OCI-LY7 (cell line): ENCODE results near the gene SLC38A5. TPM values are rescaled to one million over a fixed set of nuclear protein-coding genes. Genes with fewer than 3 reads are reported as not detected.
A peak's percentile ranks its signal among the peaks of the same experiment; 100 is the strongest.

Experiments used
- BruUV-seq: library from RNA; stranded (reverse); fragments of 400-500 nt; replicated peaks from 2 replicates; lab custom pipeline; 2021; lab: Mats Ljungman, UMichigan
- CTCF ChIA-PET: fragments of 300-600 bp; sonication (Branson Sonifier 250); formaldehyde crosslinking; loops from one replicate; lab custom pipeline; 2022; ENCODE audit warnings: antibody characterized with exemption; ENCODE audit not compliant: unreplicated experiment; lab: Charles Lee
- POLR2A ChIA-PET: fragments of 300-600 bp; sonication (Branson Sonifier 250); formaldehyde crosslinking; loops from one replicate; lab custom pipeline; 2022; ENCODE audit warnings: antibody characterized with exemption; lab: Charles Lee
- DNase-seq: peaks from one replicate; pipeline ENCODE4 v3.0.0-alpha.2; 2015; ENCODE audit warnings: low spot score
- H2AFZ ChIP-seq: fragments of 200-600 bp; sonication (generic), shearing (Covaris generic); 2 replicates; pipeline ENCODE4 v1.6.1; 2014; ENCODE audit warnings: mild to moderate bottlenecking, antibody characterized with exemption, low read length, moderate library complexity
- H3K27ac ChIP-seq: fragments of 200-600 bp; sonication (generic); 2 replicates; pipeline ENCODE4 v1.5.1; 2014; ENCODE audit warnings: mixed run types, low read depth, mild to moderate bottlenecking, moderate library complexity, low read length, inconsistent platforms; ENCODE audit not compliant: poor library complexity, severe bottlenecking
- H3K36me3 ChIP-seq: fragments of 200-600 bp; sonication (generic); 2 replicates; pipeline ENCODE4 v1.6.1; 2014; ENCODE audit warnings: mild to moderate bottlenecking, antibody characterized with exemption, low read length, moderate library complexity, mixed read lengths; ENCODE audit not compliant: insufficient read depth
- H3K4me1 ChIP-seq: fragments of 200-600 bp; sonication (generic); 2 replicates; pipeline ENCODE4 v1.5.1; 2014; ENCODE audit warnings: mild to moderate bottlenecking, low read length; ENCODE audit not compliant: insufficient read depth, poor library complexity, severe bottlenecking
- H3K4me2 ChIP-seq: fragments of 200-600 bp; sonication (generic); 2 replicates; pipeline ENCODE4 v1.6.1; 2014; ENCODE audit warnings: mild to moderate bottlenecking, low read length
- H3K4me3 ChIP-seq: fragments of 200-600 bp; sonication (generic); 2 replicates; pipeline ENCODE4 v1.5.1; 2014; ENCODE audit warnings: mild to moderate bottlenecking, low read depth, low read length; ENCODE audit not compliant: poor library complexity, severe bottlenecking
- H3K79me2 ChIP-seq: fragments of 200-600 bp; sonication (generic); 2 replicates; pipeline ENCODE4 v1.6.1; 2016; ENCODE audit warnings: low read depth, mild to moderate bottlenecking, low read length, moderate library complexity, mixed read lengths; ENCODE audit not compliant: insufficient read depth
- H3K9me2 ChIP-seq: fragments of 200-600 bp; sonication (generic); 2 replicates; pipeline ENCODE4 v1.6.1; 2016; ENCODE audit warnings: mild to moderate bottlenecking, low read length, mixed read lengths; ENCODE audit not compliant: insufficient read depth
- H3K9me3 ChIP-seq: fragments of 200-600 bp; sonication (generic); 2 replicates; pipeline ENCODE4 v1.6.1; 2014; ENCODE audit warnings: mild to moderate bottlenecking, mixed run types, low read length, mixed read lengths
- H4K20me1 ChIP-seq: fragments of 200-600 bp; sonication (generic); 2 replicates; pipeline ENCODE4 v1.6.1; 2014; ENCODE audit warnings: mild to moderate bottlenecking, antibody characterized with exemption, low read length, moderate library complexity, mixed read lengths; ENCODE audit not compliant: insufficient read depth
- EZH2phosphoT487 ChIP-seq: fragments of 200-600 bp; sonication (generic); IDR thresholded peaks from 2 replicates; pipeline ENCODE4 v1.6.1; 2018; ENCODE audit warnings: low read depth, borderline replicate concordance, mild to moderate bottlenecking, mixed run types, antibody characterized with exemption, low read length, moderate library complexity, mixed read lengths
- intact Hi-C: fragments of 100-400 bp; cut with micrococcal nuclease; formaldehyde crosslinking; loops from one replicate; pipeline ENCODE4 v1.10.0; 2022; ENCODE audit not compliant: unreplicated experiment
- total RNA-seq, 2 experiments: library from RNA; depleted of rRNA in 1 of 2; stranded (reverse); fragments of >200 nt in 1 of 2; shearing (Covaris generic) in 1 of 2; gene quantifications; 2 replicates each; pipeline ENCODE4 v1.2.3, GENCODE V29; 2014 to 2022
- TF ChIP-seq, protein P1 (sequence below): fragments of 200-600 bp; sonication (generic); conservative IDR thresholded peaks from 2 replicates; pipeline ENCODE4 v1.5.1; 2014; ENCODE audit warnings: mild to moderate bottlenecking, antibody characterized with exemption, low read length, moderate library complexity, mixed read lengths

Gene SLC38A5
- total RNA-seq, 2 experiments from 2014 or later: 38.6 to 45.6 TPM

DNA sequence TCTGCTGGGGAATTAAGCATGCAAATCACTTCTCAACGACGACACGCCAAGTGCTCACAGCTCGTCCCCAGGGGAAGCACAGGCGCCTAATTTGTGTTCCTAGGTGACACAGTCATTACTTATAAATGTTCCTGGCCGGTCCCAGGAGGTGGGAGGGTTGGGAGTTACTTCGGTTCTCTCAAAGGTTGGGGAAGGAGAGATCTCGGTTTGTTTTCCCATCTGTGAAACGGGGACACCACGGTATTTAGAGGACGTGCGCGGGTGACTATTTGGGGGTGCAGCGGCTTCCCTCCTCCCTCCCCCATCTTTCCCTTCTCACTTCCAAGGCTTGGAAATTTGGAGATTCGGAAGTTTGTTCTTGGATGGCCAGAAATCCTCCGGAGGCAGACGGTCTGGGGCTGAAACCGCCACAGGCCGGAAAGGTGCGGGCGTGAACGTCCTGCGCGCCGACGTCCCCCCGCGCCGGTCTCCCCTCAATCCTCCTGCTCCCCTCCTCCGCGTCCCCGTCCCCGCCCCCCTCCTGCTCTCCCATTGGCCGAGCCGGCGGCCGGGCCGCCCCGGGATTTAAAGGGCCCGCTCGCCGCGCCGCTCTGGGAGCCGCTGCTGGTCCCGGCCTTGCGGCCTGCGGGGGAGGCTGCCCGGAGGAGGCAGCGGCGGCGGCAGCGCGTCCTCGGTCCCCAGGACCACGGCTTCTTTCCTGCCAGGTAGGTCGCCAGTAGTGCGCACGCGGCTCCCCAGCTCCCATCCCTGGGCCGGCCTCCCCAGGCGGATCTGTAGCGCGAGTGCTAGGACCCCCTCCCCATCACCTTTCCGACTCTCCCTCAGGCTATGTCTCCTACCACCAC is 38.6 kb upstream of the SLC38A5 start, which contains the start of gene PORCN:
TSS of gene PORCN (plus strand) at position 593 of the 845 bp plus-strand sequence. CDS start 829 bp downstream, outside the sequence.
- TSS peak; percentile 89 for BruUV-seq
- Histone ChIP-seq H3K27ac (peak within 1 kb of the TSS; percentile 53), H2AFZ (peak within 1 kb of the TSS; percentile 68; the same call in 1 of the 2 replicates), H3K36me3 (no peaks in the 10 kb centered on the region), H3K4me1 (peaks cover 9% of the 10 kb centered on the region), H3K79me2 (no peaks in the 10 kb centered on the region), H4K20me1 (no peaks in the 10 kb centered on the region), H3K9me2 (no peaks in the 10 kb centered on the region), H3K4me3 (peak within 1 kb of the TSS; percentile 83), H3K4me2 (peak within 1 kb of the TSS; percentile 79), H3K9me3 (no peaks in the 10 kb centered on the region)
- TF ChIP-seq, protein P1, sequence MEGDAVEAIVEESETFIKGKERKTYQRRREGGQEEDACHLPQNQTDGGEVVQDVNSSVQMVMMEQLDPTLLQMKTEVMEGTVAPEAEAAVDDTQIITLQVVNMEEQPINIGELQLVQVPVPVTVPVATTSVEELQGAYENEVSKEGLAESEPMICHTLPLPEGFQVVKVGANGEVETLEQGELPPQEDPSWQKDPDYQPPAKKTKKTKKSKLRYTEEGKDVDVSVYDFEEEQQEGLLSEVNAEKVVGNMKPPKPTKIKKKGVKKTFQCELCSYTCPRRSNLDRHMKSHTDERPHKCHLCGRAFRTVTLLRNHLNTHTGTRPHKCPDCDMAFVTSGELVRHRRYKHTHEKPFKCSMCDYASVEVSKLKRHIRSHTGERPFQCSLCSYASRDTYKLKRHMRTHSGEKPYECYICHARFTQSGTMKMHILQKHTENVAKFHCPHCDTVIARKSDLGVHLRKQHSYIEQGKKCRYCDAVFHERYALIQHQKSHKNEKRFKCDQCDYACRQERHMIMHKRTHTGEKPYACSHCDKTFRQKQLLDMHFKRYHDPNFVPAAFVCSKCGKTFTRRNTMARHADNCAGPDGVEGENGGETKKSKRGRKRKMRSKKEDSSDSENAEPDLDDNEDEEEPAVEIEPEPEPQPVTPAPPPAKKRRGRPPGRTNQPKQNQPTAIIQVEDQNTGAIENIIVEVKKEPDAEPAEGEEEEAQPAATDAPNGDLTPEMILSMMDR: no peak
- no peak for TF ChIP-seq EZH2phosphoT487
- intact Hi-C loops: no loop called here
- DNase-seq: peak; percentile 81
- ChIA-PET CTCF (no interaction called here), POLR2A (interaction anchor here (0.5 to 1.1 kb wide), 2 partner anchors 10 to 572 kb away, joined by 3 to 7 read pairs; no protein-coding TSS in a partner anchor)

DNA sequence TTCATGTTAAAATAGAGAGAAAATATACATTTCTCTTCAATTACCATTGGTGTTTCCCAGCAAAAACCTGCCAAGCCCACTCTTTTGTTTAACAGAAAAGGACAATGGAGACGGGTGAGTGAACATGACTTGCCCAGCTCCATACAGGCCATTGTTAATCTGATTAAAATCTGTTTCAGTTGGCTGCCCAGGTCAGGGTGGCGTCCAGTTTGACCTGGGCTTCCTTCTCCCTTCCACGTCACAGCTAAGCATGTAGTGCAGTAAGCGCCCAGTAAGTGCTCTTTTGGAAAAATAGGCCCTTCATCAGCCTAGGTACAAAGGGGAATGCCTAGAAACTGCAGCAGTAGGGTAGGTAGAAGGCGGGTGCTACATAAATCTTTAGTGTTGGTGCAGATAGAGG is 37.2 kb upstream of the SLC38A5 start:
- intact Hi-C loops: no loop called here
- no peaks in the 10 kb centered on the region for H3K79me2 ChIP-seq
- no peaks in the 10 kb centered on the region for H4K20me1 ChIP-seq
- peaks cover 9% of the 10 kb centered on the region for H3K4me1 ChIP-seq
- TF ChIP-seq EZH2phosphoT487: no peak
- TF ChIP-seq, protein P1: no peak
- no peak for DNase-seq
- H3K27ac ChIP-seq: no peak overlapping the region
- H3K36me3 ChIP-seq: no peaks in the 10 kb centered on the region
- no peak overlapping the region for H3K4me2 ChIP-seq
- BruUV-seq: no TSS peak
- H2AFZ ChIP-seq: no peak overlapping the region
- ChIA-PET CTCF (no interaction called here), POLR2A (no interaction called here)
- no peaks in the 10 kb centered on the region for H3K9me3 ChIP-seq
- H3K4me3 ChIP-seq: no peak overlapping the region
- H3K9me2 ChIP-seq: no peaks in the 10 kb centered on the region

DNA sequence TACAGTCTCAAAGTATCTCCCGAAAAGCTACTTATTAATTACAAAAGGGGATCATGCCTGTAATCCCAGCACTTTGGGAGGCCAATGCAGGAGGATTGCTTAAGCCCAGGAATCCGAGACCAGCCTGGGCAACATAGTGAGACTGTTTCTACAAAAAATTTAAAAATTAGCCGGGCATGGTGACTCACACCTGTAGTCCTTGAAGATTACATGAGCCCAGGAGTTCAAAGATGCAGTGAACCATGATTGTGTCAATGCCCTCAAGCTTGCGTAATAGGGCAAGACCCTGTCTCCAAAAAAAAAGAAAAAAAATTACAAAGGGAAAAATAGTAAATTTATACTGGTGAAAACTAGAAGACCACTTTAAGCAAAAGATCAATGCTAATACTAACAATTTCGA is 35.4 kb upstream of the SLC38A5 start:
- POLR2A ChIA-PET: no interaction called here
- intact Hi-C loops: no loop called here
- Histone ChIP-seq H3K4me1 (peaks cover 9% of the 10 kb centered on the region), H3K36me3 (no peaks in the 10 kb centered on the region), H3K79me2 (no peaks in the 10 kb centered on the region), H4K20me1 (no peaks in the 10 kb centered on the region), H3K4me2 (no peak overlapping the region), H3K27ac (no peak overlapping the region), H3K9me3 (no peaks in the 10 kb centered on the region), H3K9me2 (no peaks in the 10 kb centered on the region), H3K4me3 (no peak overlapping the region), H2AFZ (no peak overlapping the region)
- TF ChIP-seq EZH2phosphoT487: no peak
- TF ChIP-seq, protein P1: no peak
- no peak for DNase-seq
- CTCF ChIA-PET: no interaction called here
- BruUV-seq: no TSS peak
